K562 (cell line): ENCODE results near the gene GLRA3. TPM values are rescaled to one million over a fixed set of nuclear protein-coding genes. Genes with fewer than 3 reads are reported as not detected.

ENCODE experiments used
- ATAC-seq: fragments of 200-7000 bp; cut with Tn5 transposase; 3 replicates; pipeline ENCODE4 v1.9.1; 2020; ENCODE audit warnings: moderate library complexity
- BruUV-seq: library from RNA; stranded (reverse); fragments of 400-500 nt; replicated peaks from 2 replicates; lab custom pipeline; 2021; lab: Mats Ljungman, UMichigan
- CTCF ChIA-PET: fragments of 300-600 bp; formaldehyde crosslinking; extraction: SDS; loops from one replicate; lab custom pipeline; 2021; ENCODE audit warnings: low intra/inter-chr PET ratio; lab: Yijun Ruan, JAX
- POLR2A ChIA-PET: fragments of 300-600, 350-650 bp; sonication (Branson Sonifier 250); formaldehyde crosslinking; extraction: SDS; loops from one replicate; lab custom pipeline; 2021; ENCODE audit warnings: antibody characterized with exemption, inconsistent platforms; lab: Yijun Ruan, JAX
- DNase-seq, 4 experiments: peaks; one replicate each; pipeline versions ENCODE4 v3.0.0 to v3.0.0-alpha.2; 2011 to 2018; ENCODE audit warnings: low spot score in 3 of 4, mixed read lengths in 3 of 4; ENCODE audit errors: extremely low read depth in 1 of 4
- FAIRE-seq: peaks from 2 replicates; lab custom pipeline; 2011; peaks lifted over from hg19 to GRCh38; lab: Jason Lieb, UNC
- H2AFZ ChIP-seq: 2 replicates; pipeline ENCODE4 v1.6.0; 2011; ENCODE audit warnings: low read depth, low read length, control low read depth, inconsistent platforms
- H3K27ac ChIP-seq: fragments of 200-600 bp; 3 replicates; pipeline ENCODE4 v1.8.0; 2011; ENCODE audit warnings: low read depth, mild to moderate bottlenecking, control low read depth, inconsistent platforms, low read length, moderate library complexity, mixed read lengths; ENCODE audit errors: extremely low read depth
- H3K27me3 ChIP-seq, 2 experiments: fragments of 300-600 bp in 1 of 2; 2 replicates in 1 of 2; 3 replicates in 1 of 2; pipeline versions ENCODE4 v1.6.0 to v1.8.0; 2011; ENCODE audit warnings: inconsistent platforms in 2 of 2, low read length in 2 of 2, mild to moderate bottlenecking in 1 of 2, mixed read lengths in 1 of 2, moderate library complexity in 1 of 2; ENCODE audit not compliant: control insufficient read depth in 2 of 2, insufficient read depth in 2 of 2
- H3K36me3 ChIP-seq: fragments of 300-600 bp; 3 replicates; pipeline ENCODE4 v1.8.0; 2011; ENCODE audit warnings: mild to moderate bottlenecking, low read length, inconsistent platforms; ENCODE audit not compliant: control insufficient read depth, insufficient read depth
- H3K4me1 ChIP-seq, 2 experiments: fragments of 200-600 bp in 1 of 2; replicated peaks in 1 of 2; 2 replicates in 1 of 2; 3 replicates in 1 of 2; pipeline versions ENCODE4 v1.5.1 to v1.8.0; 2011; ENCODE audit warnings: inconsistent platforms in 2 of 2, low read length in 2 of 2, mild to moderate bottlenecking in 1 of 2, mixed read lengths in 1 of 2, moderate library complexity in 1 of 2; ENCODE audit not compliant: control insufficient read depth in 2 of 2, insufficient read depth in 2 of 2
- H3K4me2 ChIP-seq: 2 replicates; pipeline ENCODE4 v1.6.1; 2011; ENCODE audit warnings: low read length, control low read depth, inconsistent platforms, mixed read lengths; ENCODE audit not compliant: insufficient read depth
- H3K4me3 ChIP-seq: fragments of 200-600 bp; sonication (generic), shearing (Covaris generic); 2 replicates; pipeline ENCODE4 v1.5.1; 2016; ENCODE audit warnings: control low read depth, inconsistent platforms
- H3K79me2 ChIP-seq: fragments of 200-600 bp; 3 replicates; pipeline ENCODE4 v1.8.0; 2011; ENCODE audit warnings: low read length, inconsistent platforms; ENCODE audit not compliant: control insufficient read depth, insufficient read depth
- H3K9ac ChIP-seq, 2 experiments: 2 replicates each; pipeline versions ENCODE4 v1.6.0 to v1.6.1; 2011; ENCODE audit warnings: low read depth in 2 of 2, low read length in 2 of 2, control low read depth in 1 of 2, inconsistent platforms in 1 of 2, mild to moderate bottlenecking in 1 of 2, mixed read lengths in 1 of 2; ENCODE audit not compliant: insufficient read depth in 1 of 2
- H3K9me1 ChIP-seq: one replicate; pipeline ENCODE4 v1.6.0; 2011; ENCODE audit warnings: inconsistent platforms, mild to moderate bottlenecking, low read length, moderate library complexity; ENCODE audit not compliant: control insufficient read depth, insufficient read depth
- H3K9me3 ChIP-seq: replicated peaks from 2 replicates; pipeline ENCODE4 v1.5.1; 2011; ENCODE audit warnings: low read depth, low read length, inconsistent platforms; ENCODE audit not compliant: control insufficient read depth, insufficient read depth
- H4K20me1 ChIP-seq: replicated peaks from 2 replicates; pipeline ENCODE4 v1.6.1; 2011; ENCODE audit warnings: low read length, inconsistent platforms, mixed read lengths; ENCODE audit not compliant: control insufficient read depth, insufficient read depth
- BRD9 ChIP-seq: fragments of 450-650 bp; IDR thresholded peaks from 2 replicates; pipeline ENCODE4 v1.6.1; 2018; ENCODE audit warnings: low read depth; ENCODE audit not compliant: partially characterized antibody
- EP400 ChIP-seq: fragments of 450-650 bp; IDR thresholded peaks from 2 replicates; pipeline ENCODE4 v1.6.1; 2017; ENCODE audit warnings: antibody characterized with exemption, mild to moderate bottlenecking, moderate library complexity
- MXI1 ChIP-seq: IDR thresholded peaks from 2 replicates; pipeline ENCODE4 v1.6.1; 2011; ENCODE audit warnings: low read depth, mild to moderate bottlenecking, improper control_type of control experiment, low read length
- ZBTB7A ChIP-seq: IDR thresholded peaks from 2 replicates; pipeline ENCODE4 v1.6.1; 2011; ENCODE audit warnings: low read depth, mild to moderate bottlenecking, low read length, moderate library complexity, borderline replicate concordance; ENCODE audit not compliant: control insufficient read depth
- ZNF431 ChIP-seq: sonication (generic); formaldehyde crosslinking; IDR thresholded peaks from 2 replicates; pipeline ENCODE4 v1.8.0; 2022; ENCODE audit warnings: mild to moderate bottlenecking, missing genetic modification reagents
- WGBS: fragments of 100-300 bp; shearing (Covaris generic); methylation state at CpG from one replicate; pipeline ENCODE4 v1.1.6; 2016; ENCODE audit warnings: low coverage, mixed read lengths; ENCODE audit not compliant: insufficient coverage; ENCODE audit errors: missing lambda C conversion rate; 5-methylcytosine and 5-hydroxymethylcytosine counted together
- in situ Hi-C: fragments of 300-500 bp; cut with MboI; formaldehyde crosslinking; loops from 4 replicates; pipeline ENCODE4 v1.15.0; 2018; ENCODE audit warnings: inconsistent platforms, mixed read lengths
- intact Hi-C: fragments of 100-400 bp; cut with micrococcal nuclease; formaldehyde crosslinking; loops from 2 replicates; pipeline ENCODE4 v1.14.2; 2022
- polyA plus RNA-seq, 8 experiments: library from polyadenylated mRNA; depleted of rRNA in 4 of 8; stranded (reverse) in 5 of 8; unstranded in 3 of 8; fragments of >200 nt; fragmentation: Nextera tagmentation in 2 of 8; fragmentation: Illumina TruSeq in 1 of 8; extraction: Ambion mirVana in 2 of 8; extraction: Trizol in 1 of 8; gene quantifications; 2 replicates each; pipeline versions ENCODE4 v1.2.1 to v1.2.3, GENCODE V29; 2011 to 2014; ENCODE audit warnings: inconsistent platforms in 1 of 8, missing spikeins in 1 of 8
- total RNA-seq, 7 experiments: library from RNA; depleted of rRNA in 6 of 7; stranded (reverse); fragments of >200 nt in 6 of 7; fragmentation: Illumina TruSeq in 2 of 7; extraction: Trizol in 2 of 7; gene quantifications; 2 replicates each; pipeline versions ENCODE4 v1.2.1 to v1.2.3, GENCODE V29; 2011 to 2021; ENCODE audit warnings: low replicate concordance in 1 of 7
- TF ChIP-seq, protein P1 (sequence below): fragments of 250-450 bp; sonication (Bioruptor Pico); IDR thresholded peaks from 2 replicates; pipeline ENCODE4 v1.8.0; 2021; ENCODE audit warnings: mild to moderate bottlenecking, moderate library complexity
- TF ChIP-seq, protein P2 (sequence below): sonication (generic); formaldehyde crosslinking; IDR thresholded peaks from 2 replicates; pipeline ENCODE4 v1.8.0; 2022; ENCODE audit warnings: missing genetic modification reagents, mild to moderate bottlenecking, borderline replicate concordance
- TF ChIP-seq, protein P3 (sequence below): sonication (generic); formaldehyde crosslinking; IDR thresholded peaks from 2 replicates; pipeline ENCODE4 v1.8.0; 2023; ENCODE audit warnings: mild to moderate bottlenecking, missing genetic modification reagents
- TF ChIP-seq, protein P4 (sequence below): sonication (generic); formaldehyde crosslinking; IDR thresholded peaks from 2 replicates; pipeline ENCODE4 v1.8.0; 2022; ENCODE audit warnings: mild to moderate bottlenecking, missing genetic modification reagents, borderline replicate concordance

Gene GLRA3
- total and polyA plus RNA-seq, 9 of the 15 experiments (the other 6 are each of a cell fraction or from before 2014, with no cell fraction given), result 0.06 to 0.14 (median 0.08) TPM; not detected in 2

DNA sequence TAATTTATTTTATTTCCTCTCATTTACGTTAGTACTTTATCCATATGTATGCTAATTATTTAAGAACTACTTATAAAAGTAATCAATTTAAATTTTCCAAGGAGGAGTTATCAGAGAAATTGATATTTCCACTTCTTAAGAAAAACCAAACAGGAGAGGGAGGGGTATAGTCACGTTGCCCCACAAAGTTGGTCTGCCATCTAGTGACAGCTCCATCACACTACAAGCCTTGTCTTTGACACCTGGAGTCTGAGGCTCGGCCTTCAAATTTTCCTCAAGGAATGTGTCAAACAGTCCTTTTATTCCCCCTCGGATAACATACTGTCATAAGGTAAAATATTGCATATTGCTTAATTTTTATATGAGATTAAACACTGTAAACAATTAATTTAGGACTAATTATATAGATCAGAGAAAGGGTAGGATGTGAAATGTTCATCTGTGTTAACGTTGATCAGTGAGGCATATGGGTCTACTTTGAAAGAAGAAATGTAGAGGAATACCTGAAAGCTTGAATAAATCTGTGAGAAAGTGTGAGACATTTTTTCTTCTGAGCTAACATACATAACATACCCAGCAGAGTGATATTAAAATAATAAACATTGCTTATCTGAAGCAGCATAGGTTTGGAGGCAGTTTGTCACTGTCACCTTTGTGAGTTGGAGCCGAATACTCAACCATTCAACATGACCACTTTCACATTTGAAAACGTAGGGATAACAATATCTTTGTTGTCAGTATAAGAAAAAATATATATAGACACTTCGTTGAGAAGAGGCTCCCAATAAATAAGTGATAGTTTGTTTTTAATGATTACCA lies 114.4 kb downstream of the GLRA3 start:
- peaks cover 1% of the 10 kb centered on the region; the same call in 1 of the 2 replicates for H3K9me3 ChIP-seq
- in situ Hi-C loops, result loop anchor here (5.0 kb wide), 1 partner anchor 347 kb away; no protein-coding TSS in a partner anchor
- CTCF ChIA-PET, result interaction anchor here (1.0 to 1.8 kb wide), 2 partner anchors 82 to 350 kb away, joined by 5 to 26 read pairs; no protein-coding TSS in a partner anchor
- H3K9me1 ChIP-seq, result no peaks in the 10 kb centered on the region
- POLR2A ChIA-PET, result no interaction called here
- H3K27me3 ChIP-seq, result no peaks in the 10 kb centered on the region
- H3K36me3 ChIP-seq, result no peaks in the 10 kb centered on the region
- DNase-seq (peak; percentile 70 to 84 (median 72)), ATAC-seq (peak; percentile 95), FAIRE-seq (peak; percentile 96)
- no peak overlapping the region for H3K4me2 ChIP-seq
- no peaks in the 10 kb centered on the region for H4K20me1 ChIP-seq
- 11% methylated on average over 8 of the region's 8 CpGs for WGBS
- no peaks in the 10 kb centered on the region; a peak in 1 of 5 replicates for H3K4me1 ChIP-seq
- no peak overlapping the region for H3K27ac ChIP-seq
- intact Hi-C loops, result loop anchor here (1.0 to 5.0 kb wide), 3 partner anchors 82 to 349 kb away; partner anchors contain the start of gene HPGD
- H3K4me3 ChIP-seq, result no peak overlapping the region
- BruUV-seq, result no TSS peak
- peak overlapping the region; percentile 65 for H2AFZ ChIP-seq
- H3K79me2 ChIP-seq, result no peaks in the 10 kb centered on the region
- no peak overlapping the region for H3K9ac ChIP-seq
- TF ChIP-seq, protein P1, sequence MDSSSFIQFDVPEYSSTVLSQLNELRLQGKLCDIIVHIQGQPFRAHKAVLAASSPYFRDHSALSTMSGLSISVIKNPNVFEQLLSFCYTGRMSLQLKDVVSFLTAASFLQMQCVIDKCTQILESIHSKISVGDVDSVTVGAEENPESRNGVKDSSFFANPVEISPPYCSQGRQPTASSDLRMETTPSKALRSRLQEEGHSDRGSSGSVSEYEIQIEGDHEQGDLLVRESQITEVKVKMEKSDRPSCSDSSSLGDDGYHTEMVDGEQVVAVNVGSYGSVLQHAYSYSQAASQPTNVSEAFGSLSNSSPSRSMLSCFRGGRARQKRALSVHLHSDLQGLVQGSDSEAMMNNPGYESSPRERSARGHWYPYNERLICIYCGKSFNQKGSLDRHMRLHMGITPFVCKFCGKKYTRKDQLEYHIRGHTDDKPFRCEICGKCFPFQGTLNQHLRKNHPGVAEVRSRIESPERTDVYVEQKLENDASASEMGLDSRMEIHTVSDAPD (CRISPR knock-in tag), result no peak
- peak; percentile 33 for TF ChIP-seq BRD9
- TF ChIP-seq, protein P2, sequence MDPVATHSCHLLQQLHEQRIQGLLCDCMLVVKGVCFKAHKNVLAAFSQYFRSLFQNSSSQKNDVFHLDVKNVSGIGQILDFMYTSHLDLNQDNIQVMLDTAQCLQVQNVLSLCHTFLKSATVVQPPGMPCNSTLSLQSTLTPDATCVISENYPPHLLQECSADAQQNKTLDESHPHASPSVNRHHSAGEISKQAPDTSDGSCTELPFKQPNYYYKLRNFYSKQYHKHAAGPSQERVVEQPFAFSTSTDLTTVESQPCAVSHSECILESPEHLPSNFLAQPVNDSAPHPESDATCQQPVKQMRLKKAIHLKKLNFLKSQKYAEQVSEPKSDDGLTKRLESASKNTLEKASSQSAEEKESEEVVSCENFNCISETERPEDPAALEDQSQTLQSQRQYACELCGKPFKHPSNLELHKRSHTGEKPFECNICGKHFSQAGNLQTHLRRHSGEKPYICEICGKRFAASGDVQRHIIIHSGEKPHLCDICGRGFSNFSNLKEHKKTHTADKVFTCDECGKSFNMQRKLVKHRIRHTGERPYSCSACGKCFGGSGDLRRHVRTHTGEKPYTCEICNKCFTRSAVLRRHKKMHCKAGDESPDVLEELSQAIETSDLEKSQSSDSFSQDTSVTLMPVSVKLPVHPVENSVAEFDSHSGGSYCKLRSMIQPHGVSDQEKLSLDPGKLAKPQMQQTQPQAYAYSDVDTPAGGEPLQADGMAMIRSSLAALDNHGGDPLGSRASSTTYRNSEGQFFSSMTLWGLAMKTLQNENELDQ (CRISPR knock-in tag), result no peak
- TF ChIP-seq EP400, result peak; percentile 7; the same call in 1 of the 2 replicates
- TF ChIP-seq ZNF431 (CRISPR knock-in tag), result no peak
- TF ChIP-seq, protein P3, sequence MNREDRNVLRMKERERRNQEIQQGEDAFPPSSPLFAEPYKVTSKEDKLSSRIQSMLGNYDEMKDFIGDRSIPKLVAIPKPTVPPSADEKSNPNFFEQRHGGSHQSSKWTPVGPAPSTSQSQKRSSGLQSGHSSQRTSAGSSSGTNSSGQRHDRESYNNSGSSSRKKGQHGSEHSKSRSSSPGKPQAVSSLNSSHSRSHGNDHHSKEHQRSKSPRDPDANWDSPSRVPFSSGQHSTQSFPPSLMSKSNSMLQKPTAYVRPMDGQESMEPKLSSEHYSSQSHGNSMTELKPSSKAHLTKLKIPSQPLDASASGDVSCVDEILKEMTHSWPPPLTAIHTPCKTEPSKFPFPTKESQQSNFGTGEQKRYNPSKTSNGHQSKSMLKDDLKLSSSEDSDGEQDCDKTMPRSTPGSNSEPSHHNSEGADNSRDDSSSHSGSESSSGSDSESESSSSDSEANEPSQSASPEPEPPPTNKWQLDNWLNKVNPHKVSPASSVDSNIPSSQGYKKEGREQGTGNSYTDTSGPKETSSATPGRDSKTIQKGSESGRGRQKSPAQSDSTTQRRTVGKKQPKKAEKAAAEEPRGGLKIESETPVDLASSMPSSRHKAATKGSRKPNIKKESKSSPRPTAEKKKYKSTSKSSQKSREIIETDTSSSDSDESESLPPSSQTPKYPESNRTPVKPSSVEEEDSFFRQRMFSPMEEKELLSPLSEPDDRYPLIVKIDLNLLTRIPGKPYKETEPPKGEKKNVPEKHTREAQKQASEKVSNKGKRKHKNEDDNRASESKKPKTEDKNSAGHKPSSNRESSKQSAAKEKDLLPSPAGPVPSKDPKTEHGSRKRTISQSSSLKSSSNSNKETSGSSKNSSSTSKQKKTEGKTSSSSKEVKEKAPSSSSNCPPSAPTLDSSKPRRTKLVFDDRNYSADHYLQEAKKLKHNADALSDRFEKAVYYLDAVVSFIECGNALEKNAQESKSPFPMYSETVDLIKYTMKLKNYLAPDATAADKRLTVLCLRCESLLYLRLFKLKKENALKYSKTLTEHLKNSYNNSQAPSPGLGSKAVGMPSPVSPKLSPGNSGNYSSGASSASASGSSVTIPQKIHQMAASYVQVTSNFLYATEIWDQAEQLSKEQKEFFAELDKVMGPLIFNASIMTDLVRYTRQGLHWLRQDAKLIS (CRISPR knock-in tag), result no peak
- TF ChIP-seq, protein P4, sequence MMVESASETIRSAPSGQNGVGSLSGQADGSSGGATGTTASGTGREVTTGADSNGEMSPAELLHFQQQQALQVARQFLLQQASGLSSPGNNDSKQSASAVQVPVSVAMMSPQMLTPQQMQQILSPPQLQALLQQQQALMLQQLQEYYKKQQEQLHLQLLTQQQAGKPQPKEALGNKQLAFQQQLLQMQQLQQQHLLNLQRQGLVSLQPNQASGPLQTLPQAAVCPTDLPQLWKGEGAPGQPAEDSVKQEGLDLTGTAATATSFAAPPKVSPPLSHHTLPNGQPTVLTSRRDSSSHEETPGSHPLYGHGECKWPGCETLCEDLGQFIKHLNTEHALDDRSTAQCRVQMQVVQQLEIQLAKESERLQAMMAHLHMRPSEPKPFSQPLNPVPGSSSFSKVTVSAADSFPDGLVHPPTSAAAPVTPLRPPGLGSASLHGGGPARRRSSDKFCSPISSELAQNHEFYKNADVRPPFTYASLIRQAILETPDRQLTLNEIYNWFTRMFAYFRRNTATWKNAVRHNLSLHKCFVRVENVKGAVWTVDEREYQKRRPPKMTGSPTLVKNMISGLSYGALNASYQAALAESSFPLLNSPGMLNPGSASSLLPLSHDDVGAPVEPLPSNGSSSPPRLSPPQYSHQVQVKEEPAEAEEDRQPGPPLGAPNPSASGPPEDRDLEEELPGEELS (CRISPR knock-in tag), result no peak
- TF ChIP-seq MXI1, result no peak
- no peak for TF ChIP-seq ZBTB7A
